ENCODE results near the gene CALM1.
A peak's percentile ranks its signal among the peaks of the same experiment; 100 is the strongest.

Gene CALM1

GRCh38 chr14:90396341-90397339 is at the start of gene CALM1:
Gene CALM1 (plus strand): TSS chr14:90397029. CDS start chr14:90397231, 202 bp downstream.
- DNase-seq = no peak

DNA sequence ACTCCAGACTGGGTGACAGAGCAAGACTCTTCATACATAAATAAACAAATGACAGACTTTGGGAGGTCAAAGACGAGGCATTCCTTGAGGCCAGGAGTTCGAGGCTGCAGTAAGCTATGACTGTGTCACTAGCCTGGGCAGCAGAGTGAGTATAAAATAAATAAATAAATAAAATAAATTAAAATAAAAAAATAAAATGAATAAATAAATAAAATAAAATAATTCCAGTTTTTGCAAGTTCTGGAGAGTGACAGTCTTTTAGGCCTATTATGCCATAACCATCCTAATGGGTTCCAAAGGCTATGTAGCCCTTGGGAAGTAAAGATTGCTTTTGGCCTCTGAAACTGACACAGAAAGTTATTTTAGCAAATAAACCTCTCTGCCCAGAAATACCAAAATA is 48.6 kb upstream of the CALM1 start:
- DNase-seq = no peak

- DNase-seq = no peak
Observed at GRCh38 chr14:90349739-90350138, 47.1 kb upstream of the CALM1 start.

GRCh38 chr14:90354551-90355298 is 42.1 kb upstream of the CALM1 start:
- no peak for DNase-seq

GRCh38 chr14:90355540-90356518 is 41.0 kb upstream of the CALM1 start:
- DNase-seq = no peak

GRCh38 chr14:90356925-90357324 is 39.9 kb upstream of the CALM1 start:
- DNase-seq = no peak

DNA sequence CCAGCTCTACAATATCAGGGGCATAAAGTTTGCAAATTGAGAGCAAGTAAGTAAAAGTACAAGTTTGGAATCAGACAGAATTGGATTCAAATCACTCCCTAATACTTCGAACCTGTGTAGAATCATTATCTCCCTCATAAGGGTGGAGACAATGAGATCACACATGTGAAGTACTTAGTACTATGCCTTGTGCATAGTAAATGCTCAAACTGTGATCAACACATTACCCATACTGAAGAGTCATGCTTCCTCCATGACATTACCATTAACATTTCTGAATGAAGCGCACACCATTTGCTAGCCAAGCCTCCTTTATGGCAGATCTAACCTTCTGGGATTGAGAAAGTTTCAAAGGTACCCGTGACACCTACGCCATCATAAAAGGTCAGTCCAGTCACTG is 38.5 kb upstream of the CALM1 start:
- DNase-seq = no peak

DNA sequence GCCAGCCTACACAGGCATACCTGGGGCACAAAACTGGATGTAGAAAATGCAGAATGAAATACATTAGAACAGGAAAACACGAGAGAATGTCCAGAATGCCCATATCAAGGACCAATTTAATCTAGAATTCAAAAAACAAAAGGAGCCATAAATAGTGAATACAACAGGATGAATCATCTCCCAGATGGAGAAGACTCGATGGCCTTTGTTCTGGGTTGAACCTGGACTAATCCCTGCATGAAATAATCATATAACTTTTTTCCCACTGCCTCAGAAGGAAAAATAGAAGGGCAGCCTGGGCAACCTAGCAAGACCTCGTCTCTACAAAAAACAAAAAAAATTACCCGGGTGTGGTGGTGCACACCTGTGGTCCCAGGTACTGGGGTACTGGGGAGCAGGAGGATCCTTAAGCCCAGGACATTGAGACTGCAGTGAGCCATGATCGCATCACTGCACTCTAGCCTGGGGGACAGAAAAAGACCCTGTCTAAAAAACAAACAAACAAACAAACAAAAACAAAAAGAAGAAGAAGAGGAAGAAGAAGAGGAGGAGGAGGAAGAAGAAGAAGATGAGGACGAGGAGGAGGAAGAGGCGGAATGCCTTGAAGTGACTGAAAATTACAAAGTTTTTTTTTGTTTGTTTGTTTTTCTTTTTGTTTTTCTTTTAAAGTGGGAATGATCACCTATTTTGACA is 34.8 kb upstream of the CALM1 start:
- no peak for DNase-seq

- DNase-seq = no peak
Observed at GRCh38 chr14:90362558-90362896, 34.3 kb upstream of the CALM1 start.

DNA sequence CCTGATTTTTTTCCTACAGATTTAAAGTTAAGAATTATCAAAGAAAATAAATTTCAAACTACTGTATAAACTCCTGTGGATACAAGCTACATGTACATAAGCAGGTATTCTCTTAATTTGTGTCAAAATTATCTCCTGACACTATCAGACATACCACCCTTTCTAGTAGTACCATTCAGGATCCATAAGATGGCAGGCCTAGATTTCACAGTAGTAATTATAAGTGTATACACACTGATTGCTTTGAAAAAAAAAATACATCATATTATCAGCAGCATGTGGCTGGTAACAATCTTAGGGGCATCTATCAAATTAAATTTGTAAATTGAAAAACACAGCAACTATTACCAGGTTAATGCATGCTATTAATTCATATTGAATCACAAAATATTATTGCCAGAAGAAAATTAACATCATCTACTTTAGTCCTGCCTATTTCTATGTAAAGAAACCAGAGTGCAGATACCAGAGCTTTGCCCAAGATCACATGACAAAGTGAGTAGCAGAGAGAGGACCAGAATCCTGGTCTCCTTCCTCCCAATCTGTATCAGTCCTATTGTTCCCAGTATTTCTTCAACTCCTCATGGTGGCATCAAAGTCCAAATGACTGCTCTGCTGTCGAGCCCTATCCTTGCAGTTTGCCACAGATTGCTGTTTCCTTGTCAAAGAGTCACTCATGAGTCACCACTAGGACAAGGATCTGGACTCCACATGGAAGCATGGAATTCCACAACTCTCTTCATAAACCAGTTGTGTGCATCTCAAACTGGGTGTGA is 27.7 kb upstream of the CALM1 start:
- no peak for DNase-seq

- no peak for DNase-seq
Observed at GRCh38 chr14:90373887-90374286, 22.9 kb upstream of the CALM1 start.

GRCh38 chr14:90374813-90375212 is 22.0 kb upstream of the CALM1 start:
- DNase-seq = no peak

DNA sequence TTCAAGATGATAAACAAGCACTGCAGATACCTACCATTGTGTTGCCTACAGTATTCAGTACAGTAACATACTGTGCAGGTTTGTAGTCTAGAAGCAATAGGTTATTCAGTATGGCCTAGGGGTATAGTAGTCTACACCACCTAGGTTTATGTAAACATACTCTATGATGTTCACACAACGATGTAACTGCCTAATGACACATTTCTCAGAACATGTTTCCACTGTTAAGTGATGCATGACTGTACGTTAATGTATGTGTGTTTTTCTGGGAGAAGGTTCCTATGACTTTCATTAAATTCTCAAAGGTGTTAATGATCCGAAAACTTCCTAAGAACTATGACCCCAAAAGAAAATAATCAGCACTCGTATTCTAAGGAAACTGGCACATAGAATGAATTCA is 20.9 kb upstream of the CALM1 start:
- DNase-seq = no peak

DNA sequence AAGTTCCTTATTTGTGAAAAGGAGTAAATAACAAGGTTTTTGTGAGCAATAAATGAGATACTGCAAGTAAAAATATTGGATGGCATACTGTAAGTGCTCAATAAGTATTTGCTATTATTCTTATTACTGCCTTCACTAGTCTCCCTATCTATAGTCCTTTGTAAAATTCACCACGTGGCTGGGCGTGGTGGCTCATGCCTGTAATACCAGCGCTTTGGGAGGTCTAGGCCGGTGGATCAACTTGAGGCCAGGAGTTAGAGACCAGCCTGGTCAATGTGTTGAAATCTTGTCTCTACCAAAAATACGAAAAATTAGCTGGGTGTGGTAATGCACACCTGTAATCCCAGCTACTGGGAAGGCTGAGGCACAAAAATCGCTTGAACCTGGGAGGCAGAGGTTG is 18.6 kb upstream of the CALM1 start:
- no peak for DNase-seq

GRCh38 chr14:90379106-90379505 is 17.7 kb upstream of the CALM1 start:
- no peak for DNase-seq

- peak; percentile 73 for DNase-seq
Observed at GRCh38 chr14:90381011-90381786, 15.6 kb upstream of the CALM1 start.

DNA sequence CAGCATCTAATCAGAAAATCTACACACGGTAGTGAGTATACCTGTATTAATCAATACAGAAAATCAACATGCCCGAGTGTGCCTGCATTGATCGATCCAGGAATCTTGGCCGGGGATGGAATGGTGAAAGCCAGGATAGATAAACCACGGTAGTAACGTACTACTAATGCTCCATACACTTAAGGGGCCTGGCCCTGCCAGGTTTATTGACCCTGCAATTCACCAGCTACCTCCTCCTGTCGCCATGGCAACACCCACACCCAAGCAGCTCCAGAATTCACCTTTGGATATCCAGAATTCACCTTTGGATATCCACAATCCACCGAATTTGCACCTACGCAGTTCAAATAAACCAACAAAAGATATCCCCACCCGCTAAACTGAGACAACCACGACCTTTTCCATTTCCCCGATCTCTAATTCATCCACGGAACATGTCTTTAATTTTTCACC is 14.8 kb upstream of the CALM1 start:
- DNase-seq = peak; percentile 56

GRCh38 chr14:90382491-90383125 is 14.2 kb upstream of the CALM1 start:
- DNase-seq = no peak

DNA sequence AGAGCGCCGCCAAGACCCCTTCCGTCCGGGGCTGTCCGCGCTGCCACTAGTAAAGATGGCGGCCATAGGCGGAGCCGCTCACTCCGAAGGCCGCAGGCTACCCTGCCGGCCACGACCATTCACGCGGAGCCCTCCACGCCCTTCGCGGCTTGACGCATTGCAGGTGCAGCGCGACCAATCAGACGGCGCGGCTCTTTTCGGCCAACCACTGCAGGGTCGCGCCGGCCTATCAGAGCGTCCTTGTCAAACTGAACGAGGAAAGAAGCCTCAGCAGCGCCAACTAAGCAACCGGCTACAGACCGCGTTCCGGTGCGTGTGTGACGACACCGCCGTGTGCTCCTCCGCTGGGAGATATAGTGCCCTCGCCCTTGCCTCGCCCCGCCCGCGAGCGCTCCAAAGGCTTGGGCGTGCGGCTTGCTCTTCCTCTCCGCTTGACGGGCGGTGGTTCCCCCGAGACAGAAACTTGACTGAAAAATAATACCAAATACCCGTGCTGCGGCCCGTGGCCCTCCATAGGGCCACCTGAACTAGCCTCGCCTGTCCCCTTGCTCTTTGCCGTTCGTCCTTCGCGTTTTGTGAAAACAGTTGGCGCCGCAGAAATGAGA is 13.6 kb upstream of the CALM1 start:
- peak; percentile 95 for DNase-seq
